GM12878 (cell line): ENCODE measurements around the gene KCNAB3. TPM values are rescaled to one million over a fixed set of nuclear protein-coding genes. Genes with fewer than 3 reads are reported as not detected.

Experiments used
- ATAC-seq: fragments of 200-7000 bp; cut with Tn5 transposase; 3 replicates; pipeline ENCODE4 v1.9.1; 2020; ENCODE audit warnings: mild to moderate bottlenecking, moderate library complexity
- BruUV-seq: library from RNA; stranded (reverse); fragments of 400-500 nt; replicated peaks from 2 replicates; lab custom pipeline; 2021; lab: Mats Ljungman, UMichigan
- CTCF ChIA-PET: fragments of 300-600 bp; sonication (Branson Sonifier 250); formaldehyde crosslinking; extraction: SDS; loops from one replicate; lab custom pipeline; 2021; ENCODE audit warnings: inconsistent platforms; lab: Yijun Ruan, JAX
- POLR2A ChIA-PET: fragments of 350-600 bp; formaldehyde crosslinking; extraction: SDS; loops from one replicate; lab custom pipeline; 2021; ENCODE audit warnings: inconsistent platforms; lab: Charles Lee
- RAD21 ChIA-PET: fragments of 300-600 bp; sonication (Branson Sonifier 250); formaldehyde crosslinking; loops from one replicate; lab custom pipeline; 2023; ENCODE audit warnings: antibody characterized with exemption; ENCODE audit not compliant: unreplicated experiment; lab: Charles Lee
- SMC1A ChIA-PET: fragments of 300-600 bp; sonication (Branson Sonifier 250); formaldehyde crosslinking; loops from one replicate; lab custom pipeline; 2023; ENCODE audit not compliant: unreplicated experiment, uncharacterized antibody; lab: Charles Lee
- DNase-seq: peaks from one replicate; pipeline ENCODE4 v3.0.0-alpha.2; 2011; ENCODE audit warnings: low read depth, low spot score
- FAIRE-seq: peaks from 3 replicates; lab custom pipeline; 2011; peaks lifted over from hg19 to GRCh38; lab: Jason Lieb, UNC
- H2AFZ ChIP-seq: 2 replicates; pipeline ENCODE4 v1.6.0; 2011; ENCODE audit warnings: low read depth, low read length, control low read depth; ENCODE audit not compliant: control insufficient read depth
- H3K27ac ChIP-seq: 2 replicates; pipeline ENCODE4 v1.5.1; 2011; ENCODE audit warnings: control low read depth; ENCODE audit not compliant: control insufficient read depth, insufficient read depth
- H3K27me3 ChIP-seq, 2 experiments: replicated peaks in 1 of 2; 2 replicates each; pipeline versions ENCODE4 v1.6.0 to v1.6.1; 2011; ENCODE audit warnings: low read length in 1 of 2; ENCODE audit not compliant: control insufficient read depth in 2 of 2, insufficient read depth in 2 of 2
- H3K36me3 ChIP-seq, 2 experiments: 2 replicates each; pipeline ENCODE4 v1.5.1; 2011; ENCODE audit warnings: low read length in 1 of 2; ENCODE audit not compliant: control insufficient read depth in 2 of 2, insufficient read depth in 2 of 2
- H3K4me1 ChIP-seq: 2 replicates; pipeline ENCODE4 v1.6.1; 2011; ENCODE audit warnings: mild to moderate bottlenecking, low read length, moderate library complexity, mixed read lengths; ENCODE audit not compliant: control insufficient read depth, insufficient read depth
- H3K4me2 ChIP-seq: 2 replicates; pipeline ENCODE4 v1.6.0; 2011; ENCODE audit warnings: control low read depth; ENCODE audit not compliant: control insufficient read depth, insufficient read depth
- H3K4me3 ChIP-seq: fragments of 200-600 bp; sonication (generic); 2 replicates; pipeline ENCODE4 v1.5.1; 2016
- H3K79me2 ChIP-seq: 2 replicates; pipeline ENCODE4 v1.6.0; 2011; ENCODE audit warnings: low read length; ENCODE audit not compliant: control insufficient read depth, insufficient read depth
- H3K9ac ChIP-seq: 2 replicates; pipeline ENCODE4 v1.8.0; 2011; ENCODE audit warnings: low read length, control low read depth, mixed read lengths; ENCODE audit not compliant: control insufficient read depth, insufficient read depth
- H3K9me3 ChIP-seq: replicated peaks from 3 replicates; pipeline ENCODE4 v1.5.1; 2011; ENCODE audit warnings: mild to moderate bottlenecking, low read length; ENCODE audit not compliant: control insufficient read depth, insufficient read depth
- H4K20me1 ChIP-seq: 2 replicates; pipeline ENCODE4 v1.6.0; 2011; ENCODE audit not compliant: control insufficient read depth, insufficient read depth
- CHD2 ChIP-seq: IDR thresholded peaks from 2 replicates; pipeline ENCODE4 v1.6.1; 2011; ENCODE audit warnings: low read depth, low read length, improper control_type of control experiment, borderline replicate concordance
- CUX1 ChIP-seq: IDR thresholded peaks from 2 replicates; pipeline ENCODE4 v1.6.1; 2012; ENCODE audit warnings: improper control_type of control experiment, low read depth, low read length; ENCODE audit not compliant: insufficient replicate concordance
- HDAC6 ChIP-seq: fragments of 200-600 bp; sonication (generic); IDR thresholded peaks from one replicate; pipeline ENCODE4 v1.8.0; 2017; ENCODE audit warnings: antibody characterized with exemption; ENCODE audit not compliant: unreplicated experiment
- LARP7 ChIP-seq: fragments of 450-650 bp; IDR thresholded peaks from 2 replicates; pipeline ENCODE4 v1.6.1; 2017; ENCODE audit warnings: mild to moderate bottlenecking
- MAX ChIP-seq: IDR thresholded peaks from 2 replicates; pipeline ENCODE4 v1.6.1; 2012; ENCODE audit warnings: low read depth, low read length, improper control_type of control experiment
- RBBP5 ChIP-seq: fragments of 200-600 bp; sonication (generic); conservative IDR thresholded peaks from 2 replicates; pipeline ENCODE4 v1.6.1; 2016
- SIX5 ChIP-seq: IDR thresholded peaks from 2 replicates; pipeline ENCODE4 v1.6.1; 2011; ENCODE audit warnings: mild to moderate bottlenecking, low read depth, low read length, moderate library complexity; ENCODE audit not compliant: severe bottlenecking
- ZSCAN29 ChIP-seq: fragments of 450-650 bp; IDR thresholded peaks from 2 replicates; pipeline ENCODE4 v1.6.1; 2017; ENCODE audit warnings: mild to moderate bottlenecking, moderate library complexity
- WGBS: methylation state at CpG from one replicate; pipeline ENCODE4 v1.1.6; 2016; ENCODE audit warnings: low lambda C conversion rate; ENCODE audit not compliant: insufficient replicate concordance, insufficient coverage; ENCODE audit errors: missing lambda C conversion rate; 5-methylcytosine and 5-hydroxymethylcytosine counted together
- in situ Hi-C: fragments of 300-500 bp; cut with MboI; formaldehyde crosslinking; loops from 9 replicates; pipeline ENCODE4 v1.14.3; 2018; ENCODE audit warnings: mixed read lengths
- intact Hi-C: fragments of 100-400 bp; cut with micrococcal nuclease; formaldehyde crosslinking; loops from one replicate; pipeline ENCODE4 v1.14.2; 2022; ENCODE audit not compliant: unreplicated experiment
- polyA plus RNA-seq, 11 experiments: library from polyadenylated mRNA; depleted of rRNA in 4 of 11; unstranded in 6 of 11; stranded (reverse) in 5 of 11; fragments of >200 nt; fragmentation: Nextera tagmentation in 4 of 11; fragmentation: Illumina TruSeq in 1 of 11; extraction: Ambion mirVana in 4 of 11; extraction: Trizol in 1 of 11; gene quantifications; 1 replicate in 1 of 11; 2 replicates in 10 of 11; pipeline versions ENCODE4 v1.2.1 to v1.2.3, GENCODE V29; 2011 to 2016; ENCODE audit warnings: inconsistent platforms in 2 of 11, missing spikeins in 2 of 11, low read depth in 1 of 11
- total RNA-seq, 4 experiments: library from RNA; depleted of rRNA in 3 of 4; stranded (reverse); fragments of >200 nt in 3 of 4; fragmentation: Illumina TruSeq in 1 of 4; extraction: Trizol in 1 of 4; gene quantifications; 2 replicates each; pipeline versions ENCODE4 v1.2.1 to v1.2.3, GENCODE V29; 2013 to 2021

KCNAB3 gene
- total and polyA plus RNA-seq, 10 of the 15 experiments (the other 5 are each of a cell fraction or from before 2014, with no cell fraction given), result 0.22 to 7.9 (median 1.8) TPM

- H3K9ac ChIP-seq, result no peak overlapping the region
- SMC1A ChIA-PET, result interaction anchor here (0.6 to 1.2 kb wide), 2 partner anchors 14 to 242 kb away, joined by 4 to 5 read pairs; no protein-coding TSS in a partner anchor
- CTCF ChIA-PET, result interaction anchor here (1.5 to 8.9 kb wide), 5 partner anchors 9 to 112 kb away, joined by 4 to 75 read pairs (median 7); partner anchors contain the start of gene NAA38
- H3K4me1 ChIP-seq, result peaks cover 19% of the 10 kb centered on the region
- FAIRE-seq (no peak), ATAC-seq (no peak), DNase-seq (no peak)
- RAD21 ChIA-PET, result interaction anchor here (0.9 kb wide), 1 partner anchor 16 kb away, joined by 3 read pairs; no protein-coding TSS in a partner anchor
- no peak overlapping the region for H3K27ac ChIP-seq
- 69% methylated on average over 7 of the region's 7 CpGs for WGBS
- no peaks in the 10 kb centered on the region; the same call in none of the 2 replicates for H3K79me2 ChIP-seq
- H3K4me3 ChIP-seq, result no peak overlapping the region
- no peak overlapping the region for H2AFZ ChIP-seq
- POLR2A ChIA-PET, result interaction anchor here (0.5 kb wide), 1 partner anchor 341 kb away, joined by 4 read pairs; no protein-coding TSS in a partner anchor
- H3K27me3 ChIP-seq, result no peaks in the 10 kb centered on the region
- H3K4me2 ChIP-seq, result no peak overlapping the region
- H4K20me1 ChIP-seq, result no peaks in the 10 kb centered on the region
- BruUV-seq, result no TSS peak
- in situ Hi-C loops, result no loop called here
- peaks cover 0 to 2% of the 10 kb centered on the region in 2 experiments; a peak in 2 of 4 replicates for H3K36me3 ChIP-seq
- H3K9me3 ChIP-seq, result no peaks in the 10 kb centered on the region
- intact Hi-C loops, result no loop called here
- TF ChIP-seq CHD2, result no peak
- TF ChIP-seq SIX5, result no peak
- TF ChIP-seq RBBP5, result no peak
- no peak for TF ChIP-seq HDAC6
These were observed 51.4 kb downstream of the KCNAB3 start for GRCh38 chr17:7878234-7878633.

GRCh38 chr17:7875804-7876370, 53.8 kb downstream of the KCNAB3 start:
- Histone ChIP-seq H3K4me2 (no peak overlapping the region), H3K4me3 (no peak overlapping the region), H3K79me2 (no peaks in the 10 kb centered on the region; the same call in 1 of the 2 replicates), H3K27me3 (no peaks in the 10 kb centered on the region), H3K36me3 (peaks cover 0 to 2% of the 10 kb centered on the region in 2 experiments; a peak in 2 of 4 replicates), H3K9ac (no peak overlapping the region), H3K27ac (no peak overlapping the region), H3K9me3 (no peaks in the 10 kb centered on the region), H4K20me1 (no peaks in the 10 kb centered on the region), H2AFZ (no peak overlapping the region), H3K4me1 (peaks cover 13% of the 10 kb centered on the region)
- RAD21 ChIA-PET, result interaction anchor here (0.9 kb wide), 1 partner anchor 57 kb away, joined by 3 read pairs; no protein-coding TSS in a partner anchor
- SMC1A ChIA-PET, result interaction anchor here (1.1 to 1.5 kb wide), 3 partner anchors 12 to 15 kb away, joined by 3 to 13 read pairs (median 4); no protein-coding TSS in a partner anchor
- WGBS, result 50% methylated on average over 2 of the region's 2 CpGs
- intact Hi-C loops (no loop called here), in situ Hi-C loops (no loop called here)
- POLR2A ChIA-PET, result interaction anchor here (1.1 to 2.0 kb wide), 3 partner anchors 19 to 56 kb away, joined by 3 to 7 read pairs (median 5); partner anchors contain the start of genes CNTROB, NAA38 and TRAPPC1
- CTCF ChIA-PET, result interaction anchor here (1.2 to 8.9 kb wide), 2 partner anchors 13 to 113 kb away, joined by 3 to 75 read pairs; no protein-coding TSS in a partner anchor
- TSS peak; percentile 51 for BruUV-seq
- no peak for ATAC-seq
- no peak for DNase-seq
- FAIRE-seq, result no peak
- no peak for TF ChIP-seq RBBP5
- TF ChIP-seq MAX, result no peak
- TF ChIP-seq LARP7, result no peak
- no peak for TF ChIP-seq CUX1
- no peak for TF ChIP-seq ZSCAN29
- no peak for TF ChIP-seq HDAC6
